K562 (cell line): ENCODE measurements around the gene DNER. TPM values are rescaled to one million over a fixed set of nuclear protein-coding genes. Genes with fewer than 3 reads are reported as not detected.

ENCODE experiments used
- ATAC-seq: fragments of 200-7000 bp; cut with Tn5 transposase; 3 replicates; pipeline ENCODE4 v1.9.1; 2020; ENCODE audit warnings: moderate library complexity
- BruUV-seq: library from RNA; stranded (reverse); fragments of 400-500 nt; replicated peaks from 2 replicates; lab custom pipeline; 2021; lab: Mats Ljungman, UMichigan
- CTCF ChIA-PET: fragments of 300-600 bp; formaldehyde crosslinking; extraction: SDS; loops from one replicate; lab custom pipeline; 2021; ENCODE audit warnings: low intra/inter-chr PET ratio; lab: Yijun Ruan, JAX
- POLR2A ChIA-PET: fragments of 300-600, 350-650 bp; sonication (Branson Sonifier 250); formaldehyde crosslinking; extraction: SDS; loops from one replicate; lab custom pipeline; 2021; ENCODE audit warnings: antibody characterized with exemption, inconsistent platforms; lab: Yijun Ruan, JAX
- DNase-seq, 4 experiments: peaks; one replicate each; pipeline versions ENCODE4 v3.0.0 to v3.0.0-alpha.2; 2011 to 2018; ENCODE audit warnings: low spot score in 3 of 4, mixed read lengths in 3 of 4; ENCODE audit errors: extremely low read depth in 1 of 4
- FAIRE-seq: peaks from 2 replicates; lab custom pipeline; 2011; peaks lifted over from hg19 to GRCh38; lab: Jason Lieb, UNC
- H2AFZ ChIP-seq: 2 replicates; pipeline ENCODE4 v1.6.0; 2011; ENCODE audit warnings: low read depth, low read length, control low read depth, inconsistent platforms
- H3K27ac ChIP-seq: fragments of 200-600 bp; 3 replicates; pipeline ENCODE4 v1.8.0; 2011; ENCODE audit warnings: low read depth, mild to moderate bottlenecking, control low read depth, inconsistent platforms, low read length, moderate library complexity, mixed read lengths; ENCODE audit errors: extremely low read depth
- H3K27me3 ChIP-seq, 2 experiments: fragments of 300-600 bp in 1 of 2; 2 replicates in 1 of 2; 3 replicates in 1 of 2; pipeline versions ENCODE4 v1.6.0 to v1.8.0; 2011; ENCODE audit warnings: inconsistent platforms in 2 of 2, low read length in 2 of 2, mild to moderate bottlenecking in 1 of 2, mixed read lengths in 1 of 2, moderate library complexity in 1 of 2; ENCODE audit not compliant: control insufficient read depth in 2 of 2, insufficient read depth in 2 of 2
- H3K36me3 ChIP-seq: fragments of 300-600 bp; 3 replicates; pipeline ENCODE4 v1.8.0; 2011; ENCODE audit warnings: mild to moderate bottlenecking, low read length, inconsistent platforms; ENCODE audit not compliant: control insufficient read depth, insufficient read depth
- H3K4me1 ChIP-seq, 2 experiments: fragments of 200-600 bp in 1 of 2; replicated peaks in 1 of 2; 2 replicates in 1 of 2; 3 replicates in 1 of 2; pipeline versions ENCODE4 v1.5.1 to v1.8.0; 2011; ENCODE audit warnings: inconsistent platforms in 2 of 2, low read length in 2 of 2, mild to moderate bottlenecking in 1 of 2, mixed read lengths in 1 of 2, moderate library complexity in 1 of 2; ENCODE audit not compliant: control insufficient read depth in 2 of 2, insufficient read depth in 2 of 2
- H3K4me2 ChIP-seq: 2 replicates; pipeline ENCODE4 v1.6.1; 2011; ENCODE audit warnings: low read length, control low read depth, inconsistent platforms, mixed read lengths; ENCODE audit not compliant: insufficient read depth
- H3K4me3 ChIP-seq: fragments of 200-600 bp; sonication (generic), shearing (Covaris generic); 2 replicates; pipeline ENCODE4 v1.5.1; 2016; ENCODE audit warnings: control low read depth, inconsistent platforms
- H3K79me2 ChIP-seq: fragments of 200-600 bp; 3 replicates; pipeline ENCODE4 v1.8.0; 2011; ENCODE audit warnings: low read length, inconsistent platforms; ENCODE audit not compliant: control insufficient read depth, insufficient read depth
- H3K9ac ChIP-seq, 2 experiments: 2 replicates each; pipeline versions ENCODE4 v1.6.0 to v1.6.1; 2011; ENCODE audit warnings: low read depth in 2 of 2, low read length in 2 of 2, control low read depth in 1 of 2, inconsistent platforms in 1 of 2, mild to moderate bottlenecking in 1 of 2, mixed read lengths in 1 of 2; ENCODE audit not compliant: insufficient read depth in 1 of 2
- H3K9me1 ChIP-seq: one replicate; pipeline ENCODE4 v1.6.0; 2011; ENCODE audit warnings: inconsistent platforms, mild to moderate bottlenecking, low read length, moderate library complexity; ENCODE audit not compliant: control insufficient read depth, insufficient read depth
- H3K9me3 ChIP-seq: replicated peaks from 2 replicates; pipeline ENCODE4 v1.5.1; 2011; ENCODE audit warnings: low read depth, low read length, inconsistent platforms; ENCODE audit not compliant: control insufficient read depth, insufficient read depth
- H4K20me1 ChIP-seq: replicated peaks from 2 replicates; pipeline ENCODE4 v1.6.1; 2011; ENCODE audit warnings: low read length, inconsistent platforms, mixed read lengths; ENCODE audit not compliant: control insufficient read depth, insufficient read depth
- CBX2 ChIP-seq: fragments of 200-600 bp; sonication (generic); IDR thresholded peaks from one replicate; pipeline ENCODE4 v1.6.1; 2012; ENCODE audit warnings: mild to moderate bottlenecking, low read length, inconsistent platforms; ENCODE audit not compliant: insufficient read depth, poor library complexity, severe bottlenecking
- CBX3 ChIP-seq, 2 experiments: IDR thresholded peaks; 1 replicate in 1 of 2; 2 replicates in 1 of 2; pipeline ENCODE4 v1.6.1; 2012; ENCODE audit warnings: inconsistent platforms in 2 of 2, low read length in 2 of 2, borderline replicate concordance in 1 of 2, control low read depth in 1 of 2
- FOXJ2 ChIP-seq: fragments of 200-800 bp; sonication (Bioruptor generic); IDR thresholded peaks from 2 replicates; pipeline ENCODE4 v1.6.1; 2016; ENCODE audit warnings: missing genetic modification characterization, missing compliant biosample characterization
- FOXK1 ChIP-seq: sonication (generic); formaldehyde crosslinking; IDR thresholded peaks from 2 replicates; pipeline ENCODE4 v1.8.0; 2022; ENCODE audit warnings: missing genetic modification reagents, mild to moderate bottlenecking, borderline replicate concordance
- HNRNPH1 ChIP-seq: fragments of 200-400 bp; formaldehyde crosslinking; optimal IDR thresholded peaks from 2 replicates; pipeline ENCODE3; 2017; ENCODE audit warnings: low read depth, mild to moderate bottlenecking, low read length, moderate library complexity
- HOXB6 ChIP-seq: fragments of 250-450 bp; sonication (Bioruptor Pico); IDR thresholded peaks from 2 replicates; pipeline ENCODE4 v1.5.1; 2022; ENCODE audit warnings: mild to moderate bottlenecking, borderline replicate concordance
- PHF20 ChIP-seq: fragments of 450-650 bp; IDR thresholded peaks from 2 replicates; pipeline ENCODE4 v1.6.1; 2018; ENCODE audit not compliant: partially characterized antibody
- POLR2A ChIP-seq: fragments of 450-650 bp; conservative IDR thresholded peaks from 2 replicates; pipeline ENCODE4 v1.6.1; 2016
- ZNF133 ChIP-seq: fragments of 250-450 bp; sonication (Bioruptor Pico); IDR thresholded peaks from 2 replicates; pipeline ENCODE4 v1.4.0; 2020; ENCODE audit warnings: mild to moderate bottlenecking
- ZNF316 ChIP-seq: fragments of 450-650 bp; IDR thresholded peaks from 2 replicates; pipeline ENCODE4 v1.6.1; 2016
- ZNF75A ChIP-seq: fragments of 450-650 bp; formaldehyde crosslinking; IDR thresholded peaks from 2 replicates; pipeline ENCODE4 v1.4.0; 2020; ENCODE audit warnings: mild to moderate bottlenecking
- WGBS: fragments of 100-300 bp; shearing (Covaris generic); methylation state at CpG from one replicate; pipeline ENCODE4 v1.1.6; 2016; ENCODE audit warnings: low coverage, mixed read lengths; ENCODE audit not compliant: insufficient coverage; ENCODE audit errors: missing lambda C conversion rate; 5-methylcytosine and 5-hydroxymethylcytosine counted together
- in situ Hi-C: fragments of 300-500 bp; cut with MboI; formaldehyde crosslinking; loops from 4 replicates; pipeline ENCODE4 v1.15.0; 2018; ENCODE audit warnings: inconsistent platforms, mixed read lengths
- intact Hi-C: fragments of 100-400 bp; cut with micrococcal nuclease; formaldehyde crosslinking; loops from 2 replicates; pipeline ENCODE4 v1.14.2; 2022
- polyA plus RNA-seq, 8 experiments: library from polyadenylated mRNA; depleted of rRNA in 4 of 8; stranded (reverse) in 5 of 8; unstranded in 3 of 8; fragments of >200 nt; fragmentation: Nextera tagmentation in 2 of 8; fragmentation: Illumina TruSeq in 1 of 8; extraction: Ambion mirVana in 2 of 8; extraction: Trizol in 1 of 8; gene quantifications; 2 replicates each; pipeline versions ENCODE4 v1.2.1 to v1.2.3, GENCODE V29; 2011 to 2014; ENCODE audit warnings: inconsistent platforms in 1 of 8, missing spikeins in 1 of 8
- total RNA-seq, 7 experiments: library from RNA; depleted of rRNA in 6 of 7; stranded (reverse); fragments of >200 nt in 6 of 7; fragmentation: Illumina TruSeq in 2 of 7; extraction: Trizol in 2 of 7; gene quantifications; 2 replicates each; pipeline versions ENCODE4 v1.2.1 to v1.2.3, GENCODE V29; 2011 to 2021; ENCODE audit warnings: low replicate concordance in 1 of 7
- TF ChIP-seq, protein P1 (sequence below): fragments of 450-650 bp; IDR thresholded peaks from 2 replicates; pipeline ENCODE4 v1.6.1; 2017; ENCODE audit warnings: antibody characterized with exemption
- TF ChIP-seq, protein P2 (sequence below): fragments of 200-800 bp; sonication (Bioruptor generic); IDR thresholded peaks from 2 replicates; pipeline ENCODE4 v1.6.1; 2017; ENCODE audit warnings: missing genetic modification characterization, missing compliant biosample characterization

Gene DNER
- total and polyA plus RNA-seq, 9 of the 15 experiments (the other 6 are each of a cell fraction or from before 2014, with no cell fraction given): not detected

DNA sequence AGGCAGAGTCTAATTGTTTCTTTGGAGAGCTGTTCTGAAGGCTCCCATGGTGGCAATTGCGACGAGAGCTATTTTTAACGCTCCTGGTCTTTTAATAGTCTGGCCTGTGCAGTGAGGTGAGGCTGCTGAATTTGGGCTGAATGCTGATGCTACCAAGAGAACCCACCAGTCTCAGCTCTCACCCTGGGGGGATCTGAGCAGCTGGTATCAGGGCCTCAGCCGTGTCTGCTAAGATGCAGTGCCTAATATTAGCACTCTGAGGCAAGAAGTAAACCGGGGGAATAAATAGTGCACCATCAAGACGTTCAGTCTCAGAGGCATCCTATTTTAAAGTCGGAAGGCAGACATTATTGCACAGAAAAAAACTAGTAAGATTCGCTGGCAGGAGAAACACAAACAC is 228.5 kb downstream of the DNER start (continued):
- TF ChIP-seq, protein P1, sequence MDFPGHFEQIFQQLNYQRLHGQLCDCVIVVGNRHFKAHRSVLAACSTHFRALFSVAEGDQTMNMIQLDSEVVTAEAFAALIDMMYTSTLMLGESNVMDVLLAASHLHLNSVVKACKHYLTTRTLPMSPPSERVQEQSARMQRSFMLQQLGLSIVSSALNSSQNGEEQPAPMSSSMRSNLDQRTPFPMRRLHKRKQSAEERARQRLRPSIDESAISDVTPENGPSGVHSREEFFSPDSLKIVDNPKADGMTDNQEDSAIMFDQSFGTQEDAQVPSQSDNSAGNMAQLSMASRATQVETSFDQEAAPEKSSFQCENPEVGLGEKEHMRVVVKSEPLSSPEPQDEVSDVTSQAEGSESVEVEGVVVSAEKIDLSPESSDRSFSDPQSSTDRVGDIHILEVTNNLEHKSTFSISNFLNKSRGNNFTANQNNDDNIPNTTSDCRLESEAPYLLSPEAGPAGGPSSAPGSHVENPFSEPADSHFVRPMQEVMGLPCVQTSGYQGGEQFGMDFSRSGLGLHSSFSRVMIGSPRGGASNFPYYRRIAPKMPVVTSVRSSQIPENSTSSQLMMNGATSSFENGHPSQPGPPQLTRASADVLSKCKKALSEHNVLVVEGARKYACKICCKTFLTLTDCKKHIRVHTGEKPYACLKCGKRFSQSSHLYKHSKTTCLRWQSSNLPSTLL: no peak
- TF ChIP-seq PHF20 (no peak), CBX3 (IDR thresholded peaks at IDR 0.05; ENCODE audit: borderline replicate concordance in 1 of 2, low read length in 2 of 2) (no peak), FOXJ2 (tag) (no peak), HOXB6 (no peak), CBX2 (no peak)
- TF ChIP-seq, all 486 proteins: peak for 0

GRCh38 chr2:229477269-229477755 is 237.0 kb downstream of the DNER start:
- intact Hi-C loops (no loop called here), in situ Hi-C loops (no loop called here)
- Histone ChIP-seq H3K79me2 (no peaks in the 10 kb centered on the region), H3K27ac (no peak overlapping the region), H3K9me3 (no peaks in the 10 kb centered on the region), H3K4me1 (no peaks in the 10 kb centered on the region), H2AFZ (no peak overlapping the region), H3K4me2 (no peak overlapping the region), H4K20me1 (no peaks in the 10 kb centered on the region), H3K27me3 (no peaks in the 10 kb centered on the region), H3K9me1 (no peaks in the 10 kb centered on the region), H3K36me3 (no peaks in the 10 kb centered on the region), H3K4me3 (no peak overlapping the region), H3K9ac (no peak overlapping the region)
- ATAC-seq: no peak
- no peak for FAIRE-seq
- no TSS peak for BruUV-seq
- DNase-seq: no peak
- 0% methylated on average over 4 of the region's 4 CpGs for WGBS
- ChIA-PET CTCF (no interaction called here), POLR2A (no interaction called here)
- TF ChIP-seq HNRNPH1 (no peak), ZNF133 (CRISPR knock-in tag) (no peak), ZNF75A (CRISPR knock-in tag) (no peak), ZNF316 (0 out of 2 replicates have a peak, but pooled peaks have one; percentile 15), POLR2A (no peak), FOXK1 (CRISPR knock-in tag) (no peak)
- TF ChIP-seq, protein P2, sequence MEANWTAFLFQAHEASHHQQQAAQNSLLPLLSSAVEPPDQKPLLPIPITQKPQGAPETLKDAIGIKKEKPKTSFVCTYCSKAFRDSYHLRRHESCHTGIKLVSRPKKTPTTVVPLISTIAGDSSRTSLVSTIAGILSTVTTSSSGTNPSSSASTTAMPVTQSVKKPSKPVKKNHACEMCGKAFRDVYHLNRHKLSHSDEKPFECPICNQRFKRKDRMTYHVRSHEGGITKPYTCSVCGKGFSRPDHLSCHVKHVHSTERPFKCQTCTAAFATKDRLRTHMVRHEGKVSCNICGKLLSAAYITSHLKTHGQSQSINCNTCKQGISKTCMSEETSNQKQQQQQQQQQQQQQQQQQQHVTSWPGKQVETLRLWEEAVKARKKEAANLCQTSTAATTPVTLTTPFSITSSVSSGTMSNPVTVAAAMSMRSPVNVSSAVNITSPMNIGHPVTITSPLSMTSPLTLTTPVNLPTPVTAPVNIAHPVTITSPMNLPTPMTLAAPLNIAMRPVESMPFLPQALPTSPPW: no peak
